Right forelimb (tissue), 1 donor: ENCODE measurements around the gene BABAM2.
A peak's percentile ranks its signal among the peaks of the same experiment; 100 is the strongest.
"Not testable (repeated sequence)": the region's sequence is repeated elsewhere in the genome, so short reads cannot be mapped to it uniquely, and the experiment has no call there.

Experiments
- DNase-seq: peaks from one replicate; pipeline ENCODE4 v3.0.0-alpha.2; 2018

BABAM2 gene

GRCh38 chr2:27881815-27882583 lies 8.5 kb upstream of the BABAM2 start:
- not testable (repeated sequence) for DNase-seq

DNA sequence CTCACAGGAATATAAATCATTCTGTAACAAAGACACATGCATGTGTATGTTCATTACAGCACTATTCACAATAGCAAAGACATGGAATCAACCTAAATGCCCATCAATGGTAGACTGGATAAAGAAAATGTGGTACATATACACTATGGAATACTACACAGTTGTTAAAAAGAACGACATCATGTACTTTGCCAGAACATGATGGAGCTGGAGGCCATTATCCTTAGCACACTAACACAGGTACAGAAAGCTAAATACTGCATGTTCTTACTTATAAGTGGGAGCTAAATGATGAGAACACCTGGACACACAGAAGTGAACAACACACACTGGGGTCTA lies 8.0 kb upstream of the BABAM2 start:
- not testable (repeated sequence) for DNase-seq

- no peak for DNase-seq
These were observed 5.9 kb upstream of the BABAM2 start for GRCh38 chr2:27884601-27885000.

DNA sequence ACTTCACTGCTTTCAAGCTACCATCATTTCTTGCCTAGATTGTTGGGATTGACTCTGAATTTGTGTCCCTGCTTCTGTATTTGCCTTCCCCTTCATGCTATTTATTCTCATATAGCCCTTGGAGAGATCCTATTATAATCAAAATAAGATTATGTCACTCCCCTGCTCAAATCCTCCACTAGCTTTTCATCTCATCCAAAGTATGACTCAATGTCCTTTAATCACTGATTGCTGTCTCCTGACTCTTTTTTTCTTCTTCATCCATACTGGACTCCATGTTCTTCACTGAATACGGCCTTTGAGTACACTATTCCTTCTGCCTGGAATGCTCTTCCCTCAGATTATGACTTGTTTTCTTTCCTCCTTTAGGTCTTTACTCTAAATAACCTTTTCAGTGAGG lies 5.3 kb upstream of the BABAM2 start:
- no peak for DNase-seq

- no peak for DNase-seq
These were observed 4.9 kb upstream of the BABAM2 start for GRCh38 chr2:27885661-27886060.

GRCh38 chr2:27886322-27886721 lies 4.2 kb upstream of the BABAM2 start:
- DNase-seq = no peak

GRCh38 chr2:27887111-27887510 lies 3.4 kb upstream of the BABAM2 start:
- no peak for DNase-seq

DNA sequence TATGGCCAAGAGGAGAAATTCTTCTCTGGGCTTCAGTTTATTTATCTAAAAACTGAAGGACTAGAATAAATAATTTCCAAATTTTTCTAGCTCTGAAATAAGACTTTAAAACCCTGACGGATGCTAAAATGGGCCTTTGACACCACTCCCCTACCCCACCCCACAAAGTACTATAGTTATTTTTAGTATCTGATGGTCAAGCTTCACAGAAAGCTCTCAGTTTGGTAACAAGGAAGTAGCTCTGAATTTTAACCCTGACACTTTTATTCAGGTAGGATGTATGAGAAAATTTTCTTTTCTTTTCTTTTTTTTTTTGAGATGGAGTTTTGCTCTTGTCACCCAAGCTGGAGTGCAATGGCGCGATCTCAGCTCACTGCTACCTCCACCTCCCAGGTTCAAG lies 2.7 kb upstream of the BABAM2 start:
- DNase-seq = no peak

DNA sequence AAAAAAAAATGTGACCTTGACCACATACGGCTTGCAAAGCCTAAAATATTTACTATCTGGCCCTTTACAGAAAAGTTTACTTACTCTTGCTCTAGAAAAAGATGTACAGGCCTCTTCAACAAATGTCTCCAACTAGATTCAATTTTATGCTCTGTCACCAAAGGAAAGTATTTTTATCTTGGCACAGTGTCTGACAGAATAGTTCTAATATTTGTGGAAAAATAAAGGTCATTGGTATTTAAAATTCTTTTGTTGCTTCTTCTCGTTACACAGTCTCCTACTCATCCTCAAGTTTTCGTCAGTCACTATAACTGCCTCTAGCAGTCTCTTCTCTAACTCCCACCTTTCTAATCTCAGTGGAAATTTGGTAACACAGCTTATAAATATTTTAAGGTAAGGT lies 1.7 kb upstream of the BABAM2 start:
- no peak for DNase-seq

DNA sequence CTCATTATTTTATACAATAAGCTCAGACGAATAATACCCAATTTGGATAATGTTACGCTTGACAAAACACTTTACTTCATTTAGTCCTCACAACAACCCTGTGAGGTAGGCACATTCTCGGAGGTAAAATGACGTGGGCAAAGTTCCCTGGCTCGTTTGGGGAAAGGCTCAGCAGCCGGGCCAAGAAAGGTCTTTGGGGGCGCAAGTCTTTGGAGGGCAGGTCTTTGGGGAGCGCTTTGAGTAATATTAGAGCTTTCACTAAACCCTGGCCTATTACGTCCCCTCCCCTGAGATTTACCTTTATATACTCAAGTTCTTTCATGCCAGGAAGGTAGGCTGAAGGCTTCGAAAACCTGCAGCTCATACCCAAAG lies 769 bp upstream of the BABAM2 start:
- DNase-seq = no peak

DNA sequence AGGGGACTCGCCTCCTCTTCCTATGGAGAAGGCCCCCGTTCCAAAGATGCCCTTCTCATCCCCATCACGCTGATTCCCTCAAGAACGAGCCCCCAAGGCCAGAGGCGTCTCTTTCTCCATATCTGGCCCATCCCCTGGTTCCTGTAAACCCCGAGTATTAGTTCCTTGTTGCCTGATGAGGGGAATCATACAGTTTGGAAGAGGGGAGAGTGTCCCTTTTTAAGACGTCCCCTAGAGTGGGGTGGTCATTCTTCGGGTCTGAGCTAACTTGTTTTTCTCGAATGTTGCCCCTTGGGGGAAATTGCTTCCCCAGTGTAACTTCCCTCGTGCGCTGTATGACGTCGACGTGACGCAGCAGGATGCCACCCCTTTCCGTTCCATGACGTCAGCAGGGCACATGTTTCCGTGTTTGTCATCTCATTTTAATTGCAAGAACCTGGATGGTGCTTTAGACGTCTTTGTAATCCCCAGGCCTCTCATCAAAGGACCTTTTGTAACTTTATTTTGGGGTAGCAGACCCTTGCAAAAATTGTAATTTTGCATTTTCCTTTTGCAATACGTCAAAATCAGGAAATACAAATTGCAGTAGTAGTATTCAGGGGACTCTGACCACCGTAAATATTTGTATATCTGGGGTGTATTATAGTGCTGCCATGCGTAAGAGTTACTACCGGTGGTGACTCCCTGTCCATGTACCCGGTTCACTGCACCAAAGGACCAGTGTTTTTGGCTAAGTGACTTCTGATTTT lies 569 bp downstream of the BABAM2 start:
- DNase-seq = peak; percentile 83

- DNase-seq = no peak
These were observed 1.2 kb downstream of the BABAM2 start for GRCh38 chr2:27891673-27892105.

- no peak for DNase-seq
These were observed 2.5 kb downstream of the BABAM2 start for GRCh38 chr2:27893006-27893405.

DNA sequence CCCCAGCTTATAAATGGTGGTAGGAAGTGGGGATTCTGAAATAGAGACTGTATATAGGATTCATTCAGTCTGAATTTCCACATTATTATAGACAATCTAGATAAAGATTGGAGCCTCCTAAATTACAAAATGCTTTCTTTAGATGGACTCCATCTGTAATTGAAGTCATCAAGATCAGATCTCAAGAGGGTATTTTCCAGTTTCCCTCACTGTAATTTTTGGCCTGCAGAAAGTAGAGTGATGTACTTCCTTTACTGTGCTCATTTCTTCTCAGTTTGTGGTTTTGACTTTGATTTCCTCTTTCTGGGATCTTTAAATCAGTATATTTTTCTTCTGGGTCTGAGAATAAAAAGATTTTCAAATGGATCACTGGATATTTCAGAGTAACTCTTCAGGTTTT lies 7.2 kb downstream of the BABAM2 start:
- no peak for DNase-seq

GRCh38 chr2:27901234-27901633 lies 10.7 kb downstream of the BABAM2 start:
- DNase-seq = no peak

- DNase-seq = no peak
These were observed 11.6 kb downstream of the BABAM2 start for GRCh38 chr2:27902098-27902497.

DNA sequence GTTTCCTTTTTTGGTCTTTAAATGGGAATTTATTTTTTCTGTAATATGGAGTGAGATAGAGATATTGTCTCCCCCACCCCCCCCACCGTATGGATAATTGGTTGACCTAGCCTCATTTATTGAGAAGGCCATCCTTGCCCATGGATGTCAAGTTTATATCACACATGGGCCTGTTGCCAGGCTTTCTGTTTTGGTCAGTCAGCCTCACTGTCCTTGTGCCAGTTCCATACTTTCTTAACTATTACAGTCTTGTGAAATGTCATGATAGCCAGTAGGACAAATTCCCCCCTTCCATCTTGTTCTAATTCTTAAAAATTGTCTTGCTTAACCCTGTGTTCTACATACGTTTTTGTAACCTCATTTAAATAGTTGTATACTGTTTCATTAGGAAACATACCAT lies 12.5 kb downstream of the BABAM2 start:
- DNase-seq = no peak

DNA sequence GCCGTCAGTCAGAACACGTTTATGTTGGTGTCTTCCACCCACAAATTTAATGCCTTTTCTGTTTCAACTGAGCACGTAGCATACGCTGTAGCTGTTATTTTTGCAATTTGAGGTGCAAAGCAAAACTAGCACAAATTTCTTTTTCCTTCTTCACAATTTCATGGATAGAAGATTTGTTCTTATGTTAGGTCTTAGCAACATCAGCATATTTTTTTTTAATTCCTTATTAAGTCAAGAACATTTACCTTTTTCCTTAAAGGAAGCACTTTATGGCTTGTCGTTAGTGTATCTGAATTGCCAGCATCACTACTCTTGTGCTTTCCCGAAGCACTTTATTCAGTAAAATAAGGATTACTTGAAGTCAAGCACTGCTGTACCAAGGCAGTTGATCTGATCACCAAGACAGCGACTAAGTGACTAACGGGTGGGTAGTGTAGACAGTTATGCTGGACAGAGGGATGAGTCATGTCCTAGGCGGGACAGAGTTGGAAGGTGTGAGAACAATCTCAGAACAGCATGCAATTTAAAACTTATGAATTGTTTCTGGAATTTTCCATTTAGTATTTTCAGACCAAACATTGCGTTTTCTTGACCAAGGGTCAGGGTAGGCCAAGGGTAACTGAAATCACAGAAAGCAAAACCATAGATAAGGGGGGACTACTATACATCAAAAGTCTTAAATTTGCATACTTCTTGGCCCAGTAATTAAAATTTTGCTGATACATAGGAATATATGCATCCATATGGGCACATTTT lies 13.3 kb downstream of the BABAM2 start:
- no peak for DNase-seq

- no peak for DNase-seq
These were observed 13.8 kb downstream of the BABAM2 start for GRCh38 chr2:27904405-27904665.

GRCh38 chr2:27906074-27906473 lies 15.5 kb downstream of the BABAM2 start:
- DNase-seq = no peak

DNA sequence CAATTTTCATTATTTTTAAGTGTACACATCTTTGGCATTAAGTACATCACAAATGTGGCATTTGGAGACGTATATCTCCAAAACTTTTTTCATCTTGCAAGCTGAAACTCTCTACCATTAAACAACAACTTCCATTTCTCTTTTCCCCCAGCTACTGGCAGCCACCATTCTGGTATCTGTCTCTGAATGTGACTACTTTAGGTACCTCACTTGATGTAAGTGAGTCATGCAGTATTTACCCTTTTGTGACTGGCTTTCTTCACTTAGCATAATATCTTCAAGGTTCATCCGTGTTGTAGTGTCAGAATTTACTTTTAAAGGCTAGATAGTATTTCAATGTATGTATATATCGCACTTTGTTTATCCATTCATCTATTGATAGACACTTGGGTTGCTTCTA lies 17.0 kb downstream of the BABAM2 start:
- no peak for DNase-seq

GRCh38 chr2:27909901-27910300 lies 19.4 kb downstream of the BABAM2 start:
- DNase-seq = no peak

DNA sequence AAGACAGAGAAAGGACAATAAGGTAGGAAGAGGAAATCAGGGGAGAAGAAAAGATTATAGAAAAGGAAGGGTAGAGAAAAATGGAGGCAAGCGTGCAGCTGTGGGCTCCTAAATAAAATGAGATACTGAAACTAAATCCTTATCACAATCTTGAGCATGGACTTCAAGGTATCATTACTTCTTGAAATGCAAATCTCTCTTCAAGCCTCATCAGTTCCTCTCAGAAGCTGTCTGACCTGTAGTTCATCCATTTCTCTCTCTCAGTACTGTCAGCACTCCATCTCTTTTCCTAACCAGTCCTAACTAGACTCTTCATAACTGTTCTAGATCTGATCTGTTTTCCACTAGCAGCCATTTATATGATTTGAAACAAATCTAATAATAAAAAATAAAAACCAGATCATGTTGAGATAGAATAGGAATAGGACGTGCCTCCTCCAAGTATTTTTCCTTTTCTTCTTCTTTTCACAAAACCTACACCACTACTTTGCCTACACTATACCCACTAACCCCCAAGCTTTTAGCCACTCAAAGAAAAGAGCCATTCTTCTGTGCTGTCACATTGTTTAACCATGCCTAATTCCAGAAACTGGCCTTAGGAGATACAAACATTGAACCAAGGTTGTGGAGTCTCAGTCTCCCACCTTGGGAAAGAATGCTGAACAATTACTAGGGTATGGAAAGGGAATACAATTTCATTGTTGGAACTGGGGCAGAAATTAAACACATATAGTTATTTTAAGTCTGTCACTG lies 21.1 kb downstream of the BABAM2 start:
- no peak for DNase-seq
